Rectal smooth muscle tissue (tissue), 1 donor: ENCODE results near the gene RAD21L1.

Experiments used
- H3K27ac ChIP-seq: one replicate; pipeline ENCODE4 v1.7.0; 2013; ENCODE audit warnings: low read depth, low read length, inconsistent platforms
- H3K27me3 ChIP-seq: one replicate; pipeline ENCODE4 v1.7.0; 2013; ENCODE audit warnings: low read length; ENCODE audit not compliant: control insufficient read depth, insufficient read depth
- H3K36me3 ChIP-seq: one replicate; pipeline ENCODE4 v1.7.0; 2013; ENCODE audit warnings: low read length; ENCODE audit not compliant: control insufficient read depth, insufficient read depth
- H3K4me1 ChIP-seq: one replicate; pipeline ENCODE4 v1.7.0; 2013; ENCODE audit warnings: low read length; ENCODE audit not compliant: control insufficient read depth, insufficient read depth
- H3K4me3 ChIP-seq: one replicate; pipeline ENCODE4 v1.7.0; 2013; ENCODE audit warnings: low read length
- H3K9ac ChIP-seq: one replicate; pipeline ENCODE4 v1.7.0; 2013; ENCODE audit warnings: low read length

Gene RAD21L1

GRCh38 chr20:1187605-1188171, 38.2 kb upstream of the RAD21L1 start:
- H3K4me3 ChIP-seq: no peak overlapping the region
- no peak overlapping the region for H3K9ac ChIP-seq
- H3K27ac ChIP-seq: no peak overlapping the region
- H3K27me3 ChIP-seq: no peaks in the 10 kb centered on the region
- no peaks in the 10 kb centered on the region for H3K36me3 ChIP-seq
- H3K4me1 ChIP-seq: no peaks in the 10 kb centered on the region

- Histone ChIP-seq H3K27me3 (no peaks in the 10 kb centered on the region), H3K27ac (no peak overlapping the region), H3K4me1 (no peaks in the 10 kb centered on the region), H3K36me3 (no peaks in the 10 kb centered on the region), H3K4me3 (no peak overlapping the region), H3K9ac (no peak overlapping the region)
Measured at GRCh38 chr20:1188347-1188746, 37.5 kb upstream of the RAD21L1 start.

- Histone ChIP-seq H3K9ac (no peak overlapping the region), H3K4me1 (no peaks in the 10 kb centered on the region), H3K4me3 (no peak overlapping the region), H3K27ac (no peak overlapping the region), H3K27me3 (no peaks in the 10 kb centered on the region), H3K36me3 (no peaks in the 10 kb centered on the region)
Measured at GRCh38 chr20:1189827-1190226, 36.0 kb upstream of the RAD21L1 start.

- Histone ChIP-seq H3K27me3 (no peaks in the 10 kb centered on the region), H3K27ac (no peak overlapping the region), H3K4me1 (no peaks in the 10 kb centered on the region), H3K36me3 (no peaks in the 10 kb centered on the region), H3K9ac (no peak overlapping the region), H3K4me3 (no peak overlapping the region)
Measured at GRCh38 chr20:1190847-1191246, 35.0 kb upstream of the RAD21L1 start.

- Histone ChIP-seq H3K36me3 (no peaks in the 10 kb centered on the region), H3K4me1 (no peaks in the 10 kb centered on the region), H3K27me3 (no peaks in the 10 kb centered on the region), H3K9ac (no peak overlapping the region), H3K4me3 (no peak overlapping the region), H3K27ac (no peak overlapping the region)
Measured at GRCh38 chr20:1191299-1191698, 34.5 kb upstream of the RAD21L1 start.

GRCh38 chr20:1195226-1195625, 30.6 kb upstream of the RAD21L1 start:
- Histone ChIP-seq H3K27me3 (no peaks in the 10 kb centered on the region), H3K9ac (no peak overlapping the region), H3K4me3 (no peak overlapping the region), H3K27ac (no peak overlapping the region), H3K4me1 (no peaks in the 10 kb centered on the region), H3K36me3 (no peaks in the 10 kb centered on the region)

GRCh38 chr20:1196634-1197033, 29.2 kb upstream of the RAD21L1 start:
- Histone ChIP-seq H3K27me3 (no peaks in the 10 kb centered on the region), H3K4me1 (no peaks in the 10 kb centered on the region), H3K36me3 (no peaks in the 10 kb centered on the region), H3K9ac (no peak overlapping the region), H3K27ac (no peak overlapping the region), H3K4me3 (no peak overlapping the region)

- H3K27ac ChIP-seq: no peak overlapping the region
- no peaks in the 10 kb centered on the region for H3K4me1 ChIP-seq
- H3K36me3 ChIP-seq: no peaks in the 10 kb centered on the region
- H3K9ac ChIP-seq: no peak overlapping the region
- no peaks in the 10 kb centered on the region for H3K27me3 ChIP-seq
- no peak overlapping the region for H3K4me3 ChIP-seq
Measured at GRCh38 chr20:1197801-1198200, 28.0 kb upstream of the RAD21L1 start.

GRCh38 chr20:1198751-1199150, 27.1 kb upstream of the RAD21L1 start:
- no peak overlapping the region for H3K9ac ChIP-seq
- H3K4me1 ChIP-seq: no peaks in the 10 kb centered on the region
- H3K27ac ChIP-seq: no peak overlapping the region
- no peaks in the 10 kb centered on the region for H3K36me3 ChIP-seq
- no peaks in the 10 kb centered on the region for H3K27me3 ChIP-seq
- no peak overlapping the region for H3K4me3 ChIP-seq

- H3K27ac ChIP-seq: no peak overlapping the region
Measured at GRCh38 chr20:1199212-1199873, 26.5 kb upstream of the RAD21L1 start.

GRCh38 chr20:1199964-1200363, 25.9 kb upstream of the RAD21L1 start:
- Histone ChIP-seq H3K9ac (no peak overlapping the region), H3K27ac (no peak overlapping the region)

More at GRCh38 chr20:1199212-1199873, 26.5 kb upstream of the RAD21L1 start:
- no peak overlapping the region for H3K9ac ChIP-seq
- H3K27me3 ChIP-seq: no peaks in the 10 kb centered on the region
- no peak overlapping the region for H3K4me3 ChIP-seq
- no peaks in the 10 kb centered on the region for H3K4me1 ChIP-seq
- no peaks in the 10 kb centered on the region for H3K36me3 ChIP-seq

GRCh38 chr20:1202762-1203504, 22.9 kb upstream of the RAD21L1 start, which contains the start of gene C20orf202:
Gene C20orf202 (plus strand): TSS chr20:1203454. CDS start chr20:1203586, 132 bp downstream.
- Histone ChIP-seq H3K36me3 (no peaks in the 10 kb centered on the region), H3K27ac (no peak within 1 kb of the TSS), H3K27me3 (no peaks in the 10 kb centered on the region), H3K9ac (no peak within 1 kb of the TSS), H3K4me3 (no peak within 1 kb of the TSS), H3K4me1 (no peaks in the 10 kb centered on the region)

More at GRCh38 chr20:1199964-1200363, 25.9 kb upstream of the RAD21L1 start:
- Histone ChIP-seq H3K27me3 (no peaks in the 10 kb centered on the region), H3K4me1 (no peaks in the 10 kb centered on the region), H3K4me3 (no peak overlapping the region), H3K36me3 (no peaks in the 10 kb centered on the region)
